Ascending aorta (tissue), 2 donors: ENCODE results near the gene ATP10D. TPM values are rescaled to one million over a fixed set of nuclear protein-coding genes. Genes with fewer than 3 reads are reported as not detected.

Experiments
- DNase-seq, 2 donors: peaks; one replicate each; pipeline ENCODE4 v3.0.0-alpha.2; 2019; ENCODE audit warnings: low spot score in 2 of 2
- H3K27ac ChIP-seq, 2 donors: fragments of 200-600 bp; sonication (generic); one replicate each; pipeline ENCODE4 v1.5.1; 2016 to 2017; ENCODE audit warnings: mild to moderate bottlenecking in 1 of 2
- H3K27me3 ChIP-seq: fragments of 200-600 bp; sonication (generic); one replicate; pipeline ENCODE4 v1.5.1; 2017
- H3K36me3 ChIP-seq, 2 donors: fragments of 200-600 bp; sonication (generic); one replicate each; pipeline ENCODE4 v1.5.1; 2016
- H3K4me1 ChIP-seq, 2 donors: fragments of 200-600 bp; sonication (generic); one replicate each; pipeline ENCODE4 v1.5.1; 2016 to 2017; ENCODE audit warnings: mild to moderate bottlenecking in 1 of 2
- H3K4me3 ChIP-seq, 2 donors: fragments of 200-600 bp; sonication (generic); one replicate each; pipeline ENCODE4 v1.5.1; 2016 to 2017; ENCODE audit warnings: mild to moderate bottlenecking in 1 of 2
- H3K9me3 ChIP-seq, 2 donors: fragments of 200-600 bp; sonication (generic); one replicate each; pipeline ENCODE4 v1.5.1; 2016
- intact Hi-C: fragments of 100-400 bp; cut with DNase I; formaldehyde crosslinking; loops from one replicate; pipeline ENCODE4 v1.15.1; 2023
- total RNA-seq: library from RNA; depleted of rRNA; stranded (reverse); fragments of >200 nt; gene quantifications from one replicate; pipeline ENCODE4 v1.1.0, GENCODE V29; 2016
- TF ChIP-seq, protein P1 (sequence below), 3 experiments: fragments of 200-600 bp in 2 of 3; fragments of 450-650 bp in 1 of 3; sonication (generic) in 2 of 3; IDR thresholded peaks; one replicate each; pipeline ENCODE4 v1.5.1; 2016 to 2019; ENCODE audit warnings: antibody characterized with exemption in 3 of 3, mild to moderate bottlenecking in 1 of 3, moderate library complexity in 1 of 3

Gene ATP10D
- total RNA-seq, 1 donor from 2014 or later = 22.1 TPM

DNA sequence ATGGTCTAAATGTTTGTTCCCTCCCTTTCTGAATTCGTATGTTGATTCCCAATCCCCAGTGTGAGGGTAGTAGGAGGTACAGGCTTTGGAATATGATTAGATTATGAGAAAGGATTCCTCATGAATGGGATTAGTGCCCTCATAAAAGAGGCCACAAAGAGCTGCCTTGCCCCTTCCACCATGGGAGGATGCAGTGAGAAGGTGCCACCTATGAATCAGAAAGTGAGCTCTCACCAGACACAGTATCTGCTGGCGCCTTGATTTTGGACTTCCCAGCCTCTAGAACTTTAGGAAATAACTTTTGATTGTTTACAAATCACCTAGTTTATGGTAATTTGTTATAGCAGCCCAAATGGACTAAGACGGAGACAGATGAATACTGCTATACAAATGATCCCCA lies 3.6 kb downstream of the ATP10D start:
- intact Hi-C loops = no loop called here
- Histone ChIP-seq H3K4me3 (peak overlapping the region; percentile 4 to 29), H3K36me3 (no peaks in the 10 kb centered on the region), H3K27ac (no peak overlapping the region), H3K27me3 (no peaks in the 10 kb centered on the region), H3K4me1 (peaks cover 0 to 23% of the 10 kb centered on the region in 2 donors), H3K9me3 (no peaks in the 10 kb centered on the region)
- DNase-seq = no peak
- TF ChIP-seq, protein P1, sequence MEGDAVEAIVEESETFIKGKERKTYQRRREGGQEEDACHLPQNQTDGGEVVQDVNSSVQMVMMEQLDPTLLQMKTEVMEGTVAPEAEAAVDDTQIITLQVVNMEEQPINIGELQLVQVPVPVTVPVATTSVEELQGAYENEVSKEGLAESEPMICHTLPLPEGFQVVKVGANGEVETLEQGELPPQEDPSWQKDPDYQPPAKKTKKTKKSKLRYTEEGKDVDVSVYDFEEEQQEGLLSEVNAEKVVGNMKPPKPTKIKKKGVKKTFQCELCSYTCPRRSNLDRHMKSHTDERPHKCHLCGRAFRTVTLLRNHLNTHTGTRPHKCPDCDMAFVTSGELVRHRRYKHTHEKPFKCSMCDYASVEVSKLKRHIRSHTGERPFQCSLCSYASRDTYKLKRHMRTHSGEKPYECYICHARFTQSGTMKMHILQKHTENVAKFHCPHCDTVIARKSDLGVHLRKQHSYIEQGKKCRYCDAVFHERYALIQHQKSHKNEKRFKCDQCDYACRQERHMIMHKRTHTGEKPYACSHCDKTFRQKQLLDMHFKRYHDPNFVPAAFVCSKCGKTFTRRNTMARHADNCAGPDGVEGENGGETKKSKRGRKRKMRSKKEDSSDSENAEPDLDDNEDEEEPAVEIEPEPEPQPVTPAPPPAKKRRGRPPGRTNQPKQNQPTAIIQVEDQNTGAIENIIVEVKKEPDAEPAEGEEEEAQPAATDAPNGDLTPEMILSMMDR (IDR thresholded peaks at IDR 0.05) = no peak

DNA sequence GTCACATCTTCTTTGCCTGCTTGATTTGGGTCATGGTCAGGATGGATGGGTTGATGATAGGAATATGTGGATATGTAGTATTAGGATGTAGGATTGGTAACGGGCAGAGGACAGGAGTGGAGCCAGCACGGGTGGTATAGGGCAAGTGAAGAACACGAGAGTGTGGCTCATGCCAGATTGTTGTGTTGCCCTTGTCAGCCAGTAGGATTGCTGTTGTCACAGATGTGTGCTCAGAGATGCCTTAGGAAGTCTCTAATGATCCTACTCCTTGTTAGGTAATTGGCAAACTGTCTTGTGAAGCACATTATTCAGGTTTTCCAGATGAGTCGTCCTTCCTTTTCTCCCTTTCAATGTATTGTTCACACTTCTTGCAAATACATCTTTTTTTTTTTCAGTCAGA lies 5.5 kb downstream of the ATP10D start:
- peaks cover 0 to 17% of the 10 kb centered on the region in 2 donors for H3K4me1 ChIP-seq
- intact Hi-C loops = loop anchor here (5.0 kb wide), 1 partner anchor 72 kb away; no protein-coding TSS in a partner anchor
- H3K4me3 ChIP-seq = peak overlapping the region in 1 of 2 donors; percentile 19
- peak overlapping the region; percentile 0 to 8 for H3K27ac ChIP-seq
- TF ChIP-seq, protein P1 (IDR thresholded peaks at IDR 0.05) = peak in 1 of 3 experiments; percentile 37
- no peaks in the 10 kb centered on the region for H3K9me3 ChIP-seq
- DNase-seq = no peak
- no peaks in the 10 kb centered on the region for H3K27me3 ChIP-seq
- no peaks in the 10 kb centered on the region for H3K36me3 ChIP-seq

DNA sequence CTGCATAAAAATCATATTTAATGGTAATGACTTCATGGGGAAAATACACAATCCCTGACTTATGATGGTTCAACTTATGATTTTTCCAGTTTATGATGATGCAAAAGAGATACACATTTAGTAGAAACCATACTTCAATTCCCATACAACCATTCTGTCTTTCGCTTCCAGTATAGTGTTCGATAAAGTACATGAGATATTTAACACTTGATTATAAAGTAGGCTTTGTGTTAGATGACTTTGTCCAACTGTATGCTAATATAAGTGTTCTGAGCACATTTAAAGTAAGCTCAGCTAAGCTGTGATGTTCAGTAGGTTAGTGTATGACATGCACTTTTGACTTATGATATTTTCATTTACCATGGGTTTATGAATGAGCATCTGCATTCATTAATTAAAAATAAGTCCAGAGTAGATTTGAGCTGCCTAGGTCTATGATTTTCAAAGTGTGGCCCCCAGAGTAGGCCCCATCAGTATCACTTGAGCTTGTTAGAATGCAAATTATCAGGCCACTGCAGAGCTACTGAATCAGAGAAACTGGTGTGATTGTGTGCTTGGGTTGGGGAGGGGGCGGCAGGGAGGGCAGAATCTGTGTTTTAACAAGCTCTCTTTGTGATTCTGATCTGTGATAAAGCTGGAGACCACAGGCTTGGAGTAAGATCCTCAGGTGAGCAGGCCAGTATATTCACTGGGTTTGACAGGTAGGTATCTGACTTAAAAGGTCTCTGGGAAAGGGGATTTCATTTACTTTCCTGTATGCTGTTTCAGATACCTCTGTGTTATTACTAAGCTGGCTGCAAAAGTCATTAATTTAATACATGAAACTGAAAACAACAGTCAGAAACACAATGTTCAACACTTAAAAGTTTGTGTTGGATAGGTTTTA lies 8.4 kb downstream of the ATP10D start:
- H3K27ac ChIP-seq = peak overlapping the region; percentile 37 to 41
- no peak for DNase-seq
- no peaks in the 10 kb centered on the region for H3K27me3 ChIP-seq
- H3K9me3 ChIP-seq = no peaks in the 10 kb centered on the region
- peak overlapping the region in 1 of 2 donors; percentile 17 for H3K4me3 ChIP-seq
- peaks cover 0 to 31% of the 10 kb centered on the region in 2 donors for H3K4me1 ChIP-seq
- intact Hi-C loops = loop anchor here (5.0 kb wide), 1 partner anchor 69 kb away; no protein-coding TSS in a partner anchor
- TF ChIP-seq, protein P1 (IDR thresholded peaks at IDR 0.05) = no peak
- peaks cover 0 to 5% of the 10 kb centered on the region in 2 donors for H3K36me3 ChIP-seq

DNA sequence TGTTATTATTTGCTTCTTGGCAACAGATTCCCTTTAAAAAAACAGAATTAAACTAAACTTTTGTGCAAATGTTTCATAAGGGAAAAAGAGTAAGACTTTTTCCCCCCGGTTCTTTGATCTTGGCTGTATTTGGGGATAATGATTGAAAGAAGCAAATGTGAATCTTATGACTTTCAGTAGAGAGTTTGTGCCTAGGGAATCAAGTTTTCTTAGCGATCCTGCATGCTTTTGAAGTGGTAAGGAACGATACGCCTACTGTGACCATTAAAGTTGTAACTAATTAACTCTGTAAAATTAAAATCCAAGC lies 9.0 kb downstream of the ATP10D start:
- H3K4me3 ChIP-seq = peak overlapping the region in 1 of 2 donors; percentile 17
- H3K36me3 ChIP-seq = peaks cover 0 to 5% of the 10 kb centered on the region in 2 donors
- H3K4me1 ChIP-seq = peaks cover 0 to 34% of the 10 kb centered on the region in 2 donors
- no peaks in the 10 kb centered on the region for H3K9me3 ChIP-seq
- intact Hi-C loops = loop anchor here (5.0 kb wide), 1 partner anchor 68 kb away; no protein-coding TSS in a partner anchor
- peak overlapping the region; percentile 37 to 41 for H3K27ac ChIP-seq
- no peak for DNase-seq
- TF ChIP-seq, protein P1 (IDR thresholded peaks at IDR 0.05) = no peak
- H3K27me3 ChIP-seq = no peaks in the 10 kb centered on the region

DNA sequence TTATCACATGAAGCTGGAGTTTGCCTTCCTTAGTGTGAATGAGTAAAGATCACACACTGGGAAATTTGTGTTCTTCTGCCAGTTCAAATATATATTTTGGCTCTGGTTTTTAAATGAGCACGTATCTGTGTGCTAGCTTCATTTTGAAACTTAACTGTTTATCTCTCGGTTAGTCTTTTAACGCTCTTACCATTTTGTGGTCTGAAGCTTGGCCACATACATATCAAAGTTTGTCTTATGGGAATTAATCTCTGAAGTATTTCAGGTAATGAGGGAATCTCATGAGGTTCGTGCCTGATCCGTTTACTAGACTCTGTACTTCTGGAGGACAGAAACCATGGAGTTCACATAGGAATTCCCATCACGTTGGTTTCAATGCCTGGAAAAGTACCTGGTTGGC lies 13.8 kb downstream of the ATP10D start:
- no peaks in the 10 kb centered on the region for H3K9me3 ChIP-seq
- H3K27ac ChIP-seq = peak overlapping the region; percentile 66 to 73
- intact Hi-C loops = no loop called here
- TF ChIP-seq, protein P1 (IDR thresholded peaks at IDR 0.05) = no peak
- H3K36me3 ChIP-seq = peaks cover 0 to 5% of the 10 kb centered on the region in 2 donors
- DNase-seq = no peak
- H3K4me3 ChIP-seq = peak overlapping the region in 1 of 2 donors; percentile 35
- peaks cover 0 to 38% of the 10 kb centered on the region in 2 donors for H3K4me1 ChIP-seq
- H3K27me3 ChIP-seq = no peaks in the 10 kb centered on the region
